ENCODE results near the gene DAG1.

DAG1 gene

DNA sequence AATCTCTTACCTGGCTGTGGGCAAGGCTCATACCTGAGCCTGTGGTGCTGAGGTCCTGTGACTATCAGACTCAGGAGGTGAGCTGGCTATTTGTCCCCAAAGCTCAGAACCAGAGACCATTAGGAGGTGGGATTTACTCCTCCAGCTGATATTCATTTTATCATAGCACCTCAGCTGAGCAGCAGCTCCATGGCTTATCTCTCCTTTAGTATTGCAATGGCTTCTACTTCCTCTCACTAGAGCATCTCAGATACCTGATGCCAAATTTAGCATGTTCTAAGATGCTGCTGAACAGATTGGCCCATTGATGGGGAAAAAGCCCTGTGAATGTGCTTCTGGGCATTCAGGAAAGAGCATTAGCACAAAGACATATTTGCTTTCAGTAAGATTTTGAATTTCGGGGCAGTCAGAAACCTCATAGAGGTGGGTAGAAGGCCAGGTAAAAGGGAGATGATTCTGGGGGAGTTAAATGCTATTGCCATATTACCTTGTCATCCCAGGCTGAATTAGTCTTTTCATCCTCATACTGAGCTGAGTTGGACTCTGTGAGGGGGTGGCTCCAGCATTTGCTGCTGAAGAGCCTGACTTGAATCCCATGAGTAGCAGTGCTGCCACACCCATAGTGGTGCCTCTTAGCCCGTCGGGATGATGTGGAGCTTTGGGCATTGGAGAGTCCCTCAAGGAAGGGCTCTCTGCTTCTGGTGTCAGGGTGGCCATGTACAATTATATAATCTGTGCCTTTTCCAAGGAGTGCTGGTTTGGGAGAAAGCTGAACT lies 86.6 kb downstream of the DAG1 start:
- no peak for DNase-seq (ENCODE audit: low read depth in 1 of 2, low spot score in 1 of 2)
- no peak overlapping the region for H3K4me3 ChIP-seq (replicated peaks; ENCODE audit: insufficient read depth, low read length)
- H3K27me3 ChIP-seq (ENCODE audit: insufficient read depth, poor library complexity, severe bottlenecking) = peaks cover 10% of the 10 kb centered on the region
- no peak for TF ChIP-seq POLR2AphosphoS5 (IDR thresholded peaks at IDR 0.05; ENCODE audit: low read depth)
- TF ChIP-seq SPI1 (IDR thresholded peaks at IDR 0.05; ENCODE audit: borderline replicate concordance, low read depth) = no peak
- TF ChIP-seq GABPA (IDR thresholded peaks at IDR 0.05; ENCODE audit: low read depth) = no peak
- TF ChIP-seq, protein P1, sequence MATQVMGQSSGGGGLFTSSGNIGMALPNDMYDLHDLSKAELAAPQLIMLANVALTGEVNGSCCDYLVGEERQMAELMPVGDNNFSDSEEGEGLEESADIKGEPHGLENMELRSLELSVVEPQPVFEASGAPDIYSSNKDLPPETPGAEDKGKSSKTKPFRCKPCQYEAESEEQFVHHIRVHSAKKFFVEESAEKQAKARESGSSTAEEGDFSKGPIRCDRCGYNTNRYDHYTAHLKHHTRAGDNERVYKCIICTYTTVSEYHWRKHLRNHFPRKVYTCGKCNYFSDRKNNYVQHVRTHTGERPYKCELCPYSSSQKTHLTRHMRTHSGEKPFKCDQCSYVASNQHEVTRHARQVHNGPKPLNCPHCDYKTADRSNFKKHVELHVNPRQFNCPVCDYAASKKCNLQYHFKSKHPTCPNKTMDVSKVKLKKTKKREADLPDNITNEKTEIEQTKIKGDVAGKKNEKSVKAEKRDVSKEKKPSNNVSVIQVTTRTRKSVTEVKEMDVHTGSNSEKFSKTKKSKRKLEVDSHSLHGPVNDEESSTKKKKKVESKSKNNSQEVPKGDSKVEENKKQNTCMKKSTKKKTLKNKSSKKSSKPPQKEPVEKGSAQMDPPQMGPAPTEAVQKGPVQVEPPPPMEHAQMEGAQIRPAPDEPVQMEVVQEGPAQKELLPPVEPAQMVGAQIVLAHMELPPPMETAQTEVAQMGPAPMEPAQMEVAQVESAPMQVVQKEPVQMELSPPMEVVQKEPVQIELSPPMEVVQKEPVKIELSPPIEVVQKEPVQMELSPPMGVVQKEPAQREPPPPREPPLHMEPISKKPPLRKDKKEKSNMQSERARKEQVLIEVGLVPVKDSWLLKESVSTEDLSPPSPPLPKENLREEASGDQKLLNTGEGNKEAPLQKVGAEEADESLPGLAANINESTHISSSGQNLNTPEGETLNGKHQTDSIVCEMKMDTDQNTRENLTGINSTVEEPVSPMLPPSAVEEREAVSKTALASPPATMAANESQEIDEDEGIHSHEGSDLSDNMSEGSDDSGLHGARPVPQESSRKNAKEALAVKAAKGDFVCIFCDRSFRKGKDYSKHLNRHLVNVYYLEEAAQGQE (IDR thresholded peaks at IDR 0.05; ENCODE audit: insufficient replicate concordance, low read depth) = no peak
- TF ChIP-seq, protein P2, sequence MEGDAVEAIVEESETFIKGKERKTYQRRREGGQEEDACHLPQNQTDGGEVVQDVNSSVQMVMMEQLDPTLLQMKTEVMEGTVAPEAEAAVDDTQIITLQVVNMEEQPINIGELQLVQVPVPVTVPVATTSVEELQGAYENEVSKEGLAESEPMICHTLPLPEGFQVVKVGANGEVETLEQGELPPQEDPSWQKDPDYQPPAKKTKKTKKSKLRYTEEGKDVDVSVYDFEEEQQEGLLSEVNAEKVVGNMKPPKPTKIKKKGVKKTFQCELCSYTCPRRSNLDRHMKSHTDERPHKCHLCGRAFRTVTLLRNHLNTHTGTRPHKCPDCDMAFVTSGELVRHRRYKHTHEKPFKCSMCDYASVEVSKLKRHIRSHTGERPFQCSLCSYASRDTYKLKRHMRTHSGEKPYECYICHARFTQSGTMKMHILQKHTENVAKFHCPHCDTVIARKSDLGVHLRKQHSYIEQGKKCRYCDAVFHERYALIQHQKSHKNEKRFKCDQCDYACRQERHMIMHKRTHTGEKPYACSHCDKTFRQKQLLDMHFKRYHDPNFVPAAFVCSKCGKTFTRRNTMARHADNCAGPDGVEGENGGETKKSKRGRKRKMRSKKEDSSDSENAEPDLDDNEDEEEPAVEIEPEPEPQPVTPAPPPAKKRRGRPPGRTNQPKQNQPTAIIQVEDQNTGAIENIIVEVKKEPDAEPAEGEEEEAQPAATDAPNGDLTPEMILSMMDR (IDR thresholded peaks at IDR 0.05; ENCODE audit: insufficient read depth, low read length) = no peak
- H3K27ac ChIP-seq (replicated peaks) = no peak overlapping the region

DNA sequence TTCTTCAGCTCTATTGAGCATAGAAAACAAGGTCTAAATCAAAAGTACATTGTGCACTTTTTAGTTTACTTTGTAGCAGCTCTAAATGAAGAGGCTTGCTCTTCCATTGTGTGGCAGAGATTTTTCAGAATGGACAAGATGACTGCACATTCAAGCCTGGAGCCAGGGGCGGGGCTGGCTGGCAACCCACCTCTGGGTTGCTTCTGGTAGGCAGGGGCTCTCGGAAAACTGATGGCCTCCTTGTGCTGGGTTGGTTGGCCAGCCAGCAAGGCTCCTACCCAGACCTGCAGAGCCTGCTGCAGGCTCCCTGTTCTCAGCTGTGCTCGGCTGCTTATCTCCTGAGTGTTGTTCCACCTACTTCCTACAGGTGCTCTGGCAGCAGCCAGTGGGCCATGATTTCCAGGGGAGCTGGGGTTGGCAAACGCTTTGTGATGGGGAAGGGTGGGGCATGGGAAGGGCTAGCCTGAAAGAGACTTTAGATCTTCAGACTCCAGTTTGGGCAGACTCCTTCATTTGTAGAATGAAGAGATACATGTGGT lies 93.0 kb downstream of the DAG1 start:
- Histone ChIP-seq H3K27ac (replicated peaks) (no peak overlapping the region), H3K4me3 (replicated peaks; ENCODE audit: insufficient read depth, low read length) (no peak overlapping the region), H3K27me3 (ENCODE audit: insufficient read depth, poor library complexity, severe bottlenecking) (peaks cover 5% of the 10 kb centered on the region)
- no peak for DNase-seq (ENCODE audit: low read depth in 1 of 2, low spot score in 1 of 2)
- TF ChIP-seq, protein P1 (IDR thresholded peaks at IDR 0.05; ENCODE audit: insufficient replicate concordance, low read depth) = no peak
- TF ChIP-seq GABPA (IDR thresholded peaks at IDR 0.05; ENCODE audit: low read depth) (no peak), SPI1 (IDR thresholded peaks at IDR 0.05; ENCODE audit: borderline replicate concordance, low read depth) (no peak), POLR2AphosphoS5 (IDR thresholded peaks at IDR 0.05; ENCODE audit: low read depth) (no peak)
- TF ChIP-seq, protein P2 (IDR thresholded peaks at IDR 0.05; ENCODE audit: insufficient read depth, low read length) = no peak

DNA sequence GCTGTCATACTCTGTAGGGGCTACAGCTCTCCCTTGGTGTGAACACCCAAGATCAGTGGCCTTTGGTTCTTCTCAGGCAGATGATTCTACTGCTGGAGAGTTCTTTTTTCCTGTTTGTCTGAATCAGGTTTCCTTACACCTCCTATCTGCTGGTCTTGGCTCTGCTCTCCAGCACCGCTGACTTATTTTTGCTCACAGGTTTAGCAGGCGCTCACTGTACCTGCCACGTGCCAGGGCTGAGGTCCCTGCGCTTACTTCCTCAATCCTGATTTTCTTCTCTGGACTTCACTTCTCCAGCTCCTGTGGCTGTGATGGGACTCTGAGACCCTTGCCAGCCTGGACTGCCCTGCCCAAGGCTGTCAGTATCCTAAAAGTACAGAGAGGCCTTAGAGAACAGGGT lies 93.7 kb downstream of the DAG1 start:
- no peak for DNase-seq (ENCODE audit: low read depth in 1 of 2, low spot score in 1 of 2)
- no peak for TF ChIP-seq SPI1 (IDR thresholded peaks at IDR 0.05; ENCODE audit: borderline replicate concordance, low read depth)
- TF ChIP-seq, protein P1 (IDR thresholded peaks at IDR 0.05; ENCODE audit: insufficient replicate concordance, low read depth) = no peak
- no peak for TF ChIP-seq POLR2AphosphoS5 (IDR thresholded peaks at IDR 0.05; ENCODE audit: low read depth)
- TF ChIP-seq, protein P2 (IDR thresholded peaks at IDR 0.05; ENCODE audit: insufficient read depth, low read length) = no peak
- no peak for TF ChIP-seq GABPA (IDR thresholded peaks at IDR 0.05; ENCODE audit: low read depth)
- no peak overlapping the region for H3K4me3 ChIP-seq (replicated peaks; ENCODE audit: insufficient read depth, low read length)
- H3K27me3 ChIP-seq (ENCODE audit: insufficient read depth, poor library complexity, severe bottlenecking) = peaks cover 5% of the 10 kb centered on the region
- no peak overlapping the region for H3K27ac ChIP-seq (replicated peaks)
